ENCODE measurements around the gene BLID. TPM values are rescaled to one million over a fixed set of nuclear protein-coding genes. Genes with fewer than 3 reads are reported as not detected.

Gene BLID
- total RNA-seq, 1 experiment from 2014 or later = not detected

DNA sequence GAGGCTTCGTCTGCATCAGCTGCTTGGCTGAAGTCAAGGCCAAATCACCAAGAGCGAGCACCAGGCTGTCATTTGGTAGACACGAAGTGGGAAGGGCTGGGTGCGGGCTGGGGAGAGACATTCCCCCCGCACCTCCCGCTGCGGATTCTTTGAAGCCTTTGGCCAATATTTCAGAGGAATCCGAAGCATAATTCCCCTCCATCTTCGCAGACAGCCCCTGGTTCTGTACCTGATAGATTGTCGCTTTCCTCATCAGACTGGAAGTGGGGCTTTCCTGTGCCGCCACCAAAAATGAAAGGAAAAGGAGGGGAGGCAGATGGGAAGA, 15.3 kb downstream of the BLID start:
- no peaks in the 10 kb centered on the region for H3K36me3 ChIP-seq (ENCODE audit: control insufficient read depth, insufficient read depth, low read length)
- peaks cover 2% of the 10 kb centered on the region for H3K27me3 ChIP-seq (replicated peaks; ENCODE audit: control insufficient read depth, insufficient read depth, low read length)
- Mint-ChIP-seq H3K27ac (ENCODE audit: unreplicated experiment) (no peak overlapping the region), H3K9me3 (ENCODE audit: unreplicated experiment) (no peaks in the 10 kb centered on the region), H3K36me3 (ENCODE audit: insufficient read depth, unreplicated experiment) (no peaks in the 10 kb centered on the region), H3K4me1 (ENCODE audit: low read depth, unreplicated experiment) (no peaks in the 10 kb centered on the region), H3K27me3 (ENCODE audit: insufficient read depth, unreplicated experiment) (peaks cover 42% of the 10 kb centered on the region), H3K4me3 (ENCODE audit: unreplicated experiment) (no peak overlapping the region)
- H3K4me3 ChIP-seq (ENCODE audit: low read depth, low read length) = no peak overlapping the region
- no peaks in the 10 kb centered on the region for H3K9me3 ChIP-seq
- intact Hi-C loops (cut with micrococcal nuclease; ENCODE audit: unreplicated experiment) = loop anchor here (1.0 kb wide), 1 partner anchor 444 kb away; no protein-coding TSS in a partner anchor
- DNase-seq = no peak
- H3K4me1 ChIP-seq = no peaks in the 10 kb centered on the region
- ChIA-PET CTCF (interaction anchor here (0.6 to 0.8 kb wide), 2 partner anchors 12 to 284 kb away, joined by 3 to 4 read pairs; no protein-coding TSS in a partner anchor), POLR2A (no interaction called here)
- no TSS peak for BruUV-seq (replicated peaks)
- TF ChIP-seq, protein P1, sequence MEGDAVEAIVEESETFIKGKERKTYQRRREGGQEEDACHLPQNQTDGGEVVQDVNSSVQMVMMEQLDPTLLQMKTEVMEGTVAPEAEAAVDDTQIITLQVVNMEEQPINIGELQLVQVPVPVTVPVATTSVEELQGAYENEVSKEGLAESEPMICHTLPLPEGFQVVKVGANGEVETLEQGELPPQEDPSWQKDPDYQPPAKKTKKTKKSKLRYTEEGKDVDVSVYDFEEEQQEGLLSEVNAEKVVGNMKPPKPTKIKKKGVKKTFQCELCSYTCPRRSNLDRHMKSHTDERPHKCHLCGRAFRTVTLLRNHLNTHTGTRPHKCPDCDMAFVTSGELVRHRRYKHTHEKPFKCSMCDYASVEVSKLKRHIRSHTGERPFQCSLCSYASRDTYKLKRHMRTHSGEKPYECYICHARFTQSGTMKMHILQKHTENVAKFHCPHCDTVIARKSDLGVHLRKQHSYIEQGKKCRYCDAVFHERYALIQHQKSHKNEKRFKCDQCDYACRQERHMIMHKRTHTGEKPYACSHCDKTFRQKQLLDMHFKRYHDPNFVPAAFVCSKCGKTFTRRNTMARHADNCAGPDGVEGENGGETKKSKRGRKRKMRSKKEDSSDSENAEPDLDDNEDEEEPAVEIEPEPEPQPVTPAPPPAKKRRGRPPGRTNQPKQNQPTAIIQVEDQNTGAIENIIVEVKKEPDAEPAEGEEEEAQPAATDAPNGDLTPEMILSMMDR (IDR thresholded peaks at IDR 0.05; ENCODE audit: insufficient read depth in 1 of 2, low read depth in 1 of 2, low read length in 1 of 2, severe bottlenecking in 1 of 2, unreplicated experiment in 1 of 2) = no peak

DNA sequence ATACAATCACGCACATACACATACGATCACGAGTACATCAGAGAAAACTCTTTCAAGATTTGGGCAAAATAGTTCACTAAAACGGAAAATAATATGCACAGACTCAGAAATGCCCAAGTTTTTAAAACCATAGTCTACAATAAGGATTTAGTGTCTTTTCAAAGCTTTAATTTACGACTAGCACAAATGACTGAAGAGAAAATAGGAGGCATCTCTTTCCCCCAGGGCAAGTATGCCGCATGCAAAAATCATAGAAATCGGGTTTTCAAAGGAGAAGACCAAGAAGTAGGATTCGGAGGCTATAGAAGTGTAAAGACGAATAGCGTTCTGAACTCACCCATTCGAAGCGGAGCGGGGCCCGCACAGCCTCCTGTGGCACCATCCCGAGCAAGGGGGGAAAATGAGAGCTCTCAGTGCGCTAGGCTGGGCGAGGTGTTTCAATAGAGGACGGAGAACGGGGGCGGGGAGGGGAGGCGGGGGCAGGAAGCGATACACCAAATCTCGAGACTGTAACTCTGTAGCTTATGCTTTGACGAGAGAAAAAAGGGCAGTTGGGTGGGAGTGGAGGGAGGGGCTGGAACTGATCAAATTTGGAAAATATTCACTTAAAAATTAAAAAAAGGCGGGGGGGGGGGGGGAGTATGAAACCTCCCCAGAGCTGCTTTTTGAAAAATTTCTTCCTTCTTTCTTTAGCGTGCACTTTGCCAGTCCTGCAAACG, 15.8 kb downstream of the BLID start:
- ChIA-PET CTCF (interaction anchor here (0.6 kb wide), 1 partner anchor 283 kb away, joined by 4 read pairs; no protein-coding TSS in a partner anchor), POLR2A (no interaction called here)
- no TSS peak for BruUV-seq (replicated peaks)
- Histone ChIP-seq H3K4me3 (ENCODE audit: low read depth, low read length) (no peak overlapping the region), H3K36me3 (ENCODE audit: control insufficient read depth, insufficient read depth, low read length) (no peaks in the 10 kb centered on the region), H3K4me1 (no peaks in the 10 kb centered on the region), H3K9me3 (no peaks in the 10 kb centered on the region), H3K27me3 (replicated peaks; ENCODE audit: control insufficient read depth, insufficient read depth, low read length) (peaks cover 1% of the 10 kb centered on the region)
- Mint-ChIP-seq H3K27me3 (ENCODE audit: insufficient read depth, unreplicated experiment) (peaks cover 40% of the 10 kb centered on the region), H3K4me3 (ENCODE audit: unreplicated experiment) (no peak overlapping the region), H3K9me3 (ENCODE audit: unreplicated experiment) (no peaks in the 10 kb centered on the region), H3K27ac (ENCODE audit: unreplicated experiment) (no peak overlapping the region), H3K4me1 (ENCODE audit: low read depth, unreplicated experiment) (no peaks in the 10 kb centered on the region), H3K36me3 (ENCODE audit: insufficient read depth, unreplicated experiment) (no peaks in the 10 kb centered on the region)
- no peak for DNase-seq
- intact Hi-C loops (cut with micrococcal nuclease; ENCODE audit: unreplicated experiment) = no loop called here
- TF ChIP-seq, protein P1 (IDR thresholded peaks at IDR 0.05; ENCODE audit: insufficient read depth in 1 of 2, low read depth in 1 of 2, low read length in 1 of 2, severe bottlenecking in 1 of 2, unreplicated experiment in 1 of 2) = no peak

DNA sequence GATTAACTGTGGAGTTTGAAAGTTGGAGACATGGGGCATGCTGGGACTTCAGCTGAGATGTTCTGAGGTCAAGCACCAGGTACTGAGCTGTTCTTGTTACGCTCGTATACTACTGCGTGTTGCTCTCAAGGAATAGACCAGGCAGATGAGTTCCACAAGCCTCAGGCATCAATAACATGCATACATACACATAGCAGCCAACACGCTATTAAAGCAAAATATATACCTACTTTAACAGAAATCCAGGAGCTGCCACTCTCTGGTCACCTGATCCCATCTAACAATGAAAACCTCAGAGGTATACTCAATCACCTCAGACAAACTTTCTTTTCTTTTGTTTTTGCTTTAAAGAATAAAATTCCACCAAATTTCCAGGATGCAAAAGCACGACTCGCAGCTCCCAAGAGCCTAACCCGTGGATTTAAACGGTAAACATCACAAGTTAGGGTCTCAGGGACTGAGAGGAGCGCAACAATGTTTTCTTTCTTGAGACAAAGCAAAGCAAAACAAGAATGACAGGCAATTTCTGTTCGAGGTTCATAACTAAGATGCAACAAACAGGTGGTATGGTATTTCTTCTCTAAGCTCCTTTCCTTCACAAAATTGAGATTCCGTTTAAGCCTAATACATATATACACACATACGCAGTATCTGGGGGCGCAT, 16.5 kb downstream of the BLID start:
- H3K36me3 ChIP-seq (ENCODE audit: control insufficient read depth, insufficient read depth, low read length) = no peaks in the 10 kb centered on the region
- TF ChIP-seq, protein P1 (IDR thresholded peaks at IDR 0.05; ENCODE audit: insufficient read depth in 1 of 2, low read depth in 1 of 2, low read length in 1 of 2, severe bottlenecking in 1 of 2, unreplicated experiment in 1 of 2) = no peak
- CTCF ChIA-PET = no interaction called here

More for the DNA sequence above, 16.5 kb downstream of the BLID start:
- POLR2A ChIA-PET = no interaction called here
- Mint-ChIP-seq H3K27me3 (ENCODE audit: insufficient read depth, unreplicated experiment) (peaks cover 40% of the 10 kb centered on the region), H3K36me3 (ENCODE audit: insufficient read depth, unreplicated experiment) (no peaks in the 10 kb centered on the region), H3K27ac (ENCODE audit: unreplicated experiment) (no peak overlapping the region), H3K4me1 (ENCODE audit: low read depth, unreplicated experiment) (no peaks in the 10 kb centered on the region), H3K9me3 (ENCODE audit: unreplicated experiment) (no peaks in the 10 kb centered on the region), H3K4me3 (ENCODE audit: unreplicated experiment) (no peak overlapping the region)
- BruUV-seq (replicated peaks) = no TSS peak
- intact Hi-C loops (cut with micrococcal nuclease; ENCODE audit: unreplicated experiment) = no loop called here
- DNase-seq = no peak
- no peaks in the 10 kb centered on the region for H3K9me3 ChIP-seq
- no peak overlapping the region for H3K4me3 ChIP-seq (ENCODE audit: low read depth, low read length)
- no peaks in the 10 kb centered on the region; the same call in 1 of the 2 replicates for H3K27me3 ChIP-seq (replicated peaks; ENCODE audit: control insufficient read depth, insufficient read depth, low read length)
- H3K4me1 ChIP-seq = no peaks in the 10 kb centered on the region
